Endothelial cell of umbilical vein (primary cell): ENCODE measurements around the gene LMF1.

Experiments
- EZH2 ChIP-seq: IDR thresholded peaks from 2 replicates; pipeline ENCODE4 v1.6.1; 2012; ENCODE audit warnings: borderline replicate concordance, low read depth, mild to moderate bottlenecking, moderate library complexity, low read length, inconsistent platforms; ENCODE audit not compliant: severe bottlenecking
- POLR2A ChIP-seq: IDR thresholded peaks from 2 replicates; pipeline ENCODE4 v1.6.1; 2012; ENCODE audit warnings: low read depth, mild to moderate bottlenecking, control low read depth, low read length
- TF ChIP-seq, protein P1 (sequence below): IDR thresholded peaks from 2 replicates; pipeline ENCODE4 v1.6.1; 2011; ENCODE audit not compliant: insufficient read depth, insufficient read length

DNA sequence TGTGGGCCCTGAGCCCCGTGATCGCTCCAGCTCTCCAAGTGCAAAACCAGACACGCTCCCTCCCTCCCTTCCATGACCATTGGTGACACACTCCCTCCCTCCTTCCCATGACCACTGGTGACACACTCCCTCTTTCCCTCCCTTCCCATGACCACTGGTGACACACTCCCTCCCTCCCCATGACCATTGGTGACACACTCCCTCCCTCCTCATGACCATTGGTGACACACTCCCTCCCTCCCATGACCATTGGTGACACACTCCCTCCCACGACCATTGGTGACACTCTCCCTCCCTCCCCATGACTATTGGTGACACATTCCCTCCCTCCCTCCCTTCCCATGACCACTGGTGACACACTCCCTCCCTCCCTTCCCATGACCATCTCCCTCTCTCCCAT lies 56.3 kb downstream of the LMF1 start:
- TF ChIP-seq POLR2A (no peak), EZH2 (no peak)
- TF ChIP-seq, protein P1, sequence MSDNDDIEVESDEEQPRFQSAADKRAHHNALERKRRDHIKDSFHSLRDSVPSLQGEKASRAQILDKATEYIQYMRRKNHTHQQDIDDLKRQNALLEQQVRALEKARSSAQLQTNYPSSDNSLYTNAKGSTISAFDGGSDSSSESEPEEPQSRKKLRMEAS = no peak
